Endothelial cell (in vitro differentiated cells): ENCODE measurements around the gene C14orf93. TPM values are rescaled to one million over a fixed set of nuclear protein-coding genes. Genes with fewer than 3 reads are reported as not detected.

Experiments
- DNase-seq: peaks from one replicate; pipeline ENCODE4 v3.0.0; 2021; ENCODE audit warnings: low spot score
- H3K27ac Mint-ChIP-seq: one replicate; pipeline ENCODE4 v1.8.0; 2021; ENCODE audit warnings: mixed read lengths, inconsistent platforms; ENCODE audit not compliant: unreplicated experiment
- H3K27me3 Mint-ChIP-seq: one replicate; pipeline ENCODE4 v1.8.0; 2021; ENCODE audit warnings: mild to moderate bottlenecking, moderate library complexity, mixed read lengths, inconsistent platforms; ENCODE audit not compliant: unreplicated experiment
- H3K36me3 Mint-ChIP-seq: one replicate; pipeline ENCODE4 v1.8.0; 2021; ENCODE audit warnings: mild to moderate bottlenecking, low read depth, mixed read lengths, inconsistent platforms; ENCODE audit not compliant: unreplicated experiment
- H3K4me1 Mint-ChIP-seq: one replicate; pipeline ENCODE4 v1.8.0; 2021; ENCODE audit warnings: mild to moderate bottlenecking, mixed read lengths, inconsistent platforms; ENCODE audit not compliant: unreplicated experiment
- H3K4me3 Mint-ChIP-seq: one replicate; pipeline ENCODE4 v1.8.0; 2021; ENCODE audit warnings: mild to moderate bottlenecking, mixed read lengths, inconsistent platforms; ENCODE audit not compliant: unreplicated experiment
- H3K9me3 Mint-ChIP-seq: one replicate; pipeline ENCODE4 v1.8.0; 2021; ENCODE audit warnings: mixed read lengths, inconsistent platforms; ENCODE audit not compliant: unreplicated experiment
- total RNA-seq: library from RNA; stranded (reverse); fragmentation: NEBNext Ultra II Directional; extraction: Animal tissue kit (Norgen Biotek cat#: 25700); gene quantifications from one replicate; pipeline ENCODE4 v1.2.1, GENCODE V29; 2021; ENCODE audit not compliant: unreplicated experiment
- TF ChIP-seq, protein P1 (sequence below): fragments of 200-600 bp; sonication (generic); IDR thresholded peaks from one replicate; pipeline ENCODE4 v1.5.0; 2021; ENCODE audit warnings: antibody characterized with exemption; ENCODE audit not compliant: unreplicated experiment

Gene C14orf93
- total RNA-seq, 1 donor from 2014 or later = 9.0 TPM

- Mint-ChIP-seq H3K36me3 (peaks cover 27% of the 10 kb centered on the region), H3K27me3 (peaks cover 6% of the 10 kb centered on the region), H3K9me3 (no peaks in the 10 kb centered on the region), H3K4me3 (no peak overlapping the region), H3K4me1 (peaks cover 29% of the 10 kb centered on the region), H3K27ac (no peak overlapping the region)
- DNase-seq = no peak
- TF ChIP-seq, protein P1, sequence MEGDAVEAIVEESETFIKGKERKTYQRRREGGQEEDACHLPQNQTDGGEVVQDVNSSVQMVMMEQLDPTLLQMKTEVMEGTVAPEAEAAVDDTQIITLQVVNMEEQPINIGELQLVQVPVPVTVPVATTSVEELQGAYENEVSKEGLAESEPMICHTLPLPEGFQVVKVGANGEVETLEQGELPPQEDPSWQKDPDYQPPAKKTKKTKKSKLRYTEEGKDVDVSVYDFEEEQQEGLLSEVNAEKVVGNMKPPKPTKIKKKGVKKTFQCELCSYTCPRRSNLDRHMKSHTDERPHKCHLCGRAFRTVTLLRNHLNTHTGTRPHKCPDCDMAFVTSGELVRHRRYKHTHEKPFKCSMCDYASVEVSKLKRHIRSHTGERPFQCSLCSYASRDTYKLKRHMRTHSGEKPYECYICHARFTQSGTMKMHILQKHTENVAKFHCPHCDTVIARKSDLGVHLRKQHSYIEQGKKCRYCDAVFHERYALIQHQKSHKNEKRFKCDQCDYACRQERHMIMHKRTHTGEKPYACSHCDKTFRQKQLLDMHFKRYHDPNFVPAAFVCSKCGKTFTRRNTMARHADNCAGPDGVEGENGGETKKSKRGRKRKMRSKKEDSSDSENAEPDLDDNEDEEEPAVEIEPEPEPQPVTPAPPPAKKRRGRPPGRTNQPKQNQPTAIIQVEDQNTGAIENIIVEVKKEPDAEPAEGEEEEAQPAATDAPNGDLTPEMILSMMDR = no peak
Measured at GRCh38 chr14:23023022-23023794, 13.3 kb upstream of the C14orf93 start.

GRCh38 chr14:23021889-23022442 lies 12.0 kb upstream of the C14orf93 start:
- no peak for DNase-seq
- no peaks in the 10 kb centered on the region for H3K9me3 Mint-ChIP-seq
- no peak overlapping the region for H3K4me3 Mint-ChIP-seq
- H3K4me1 Mint-ChIP-seq = peaks cover 29% of the 10 kb centered on the region
- peaks cover 6% of the 10 kb centered on the region for H3K27me3 Mint-ChIP-seq
- H3K27ac Mint-ChIP-seq = peak overlapping the region; percentile 27
- TF ChIP-seq, protein P1 = no peak
- H3K36me3 Mint-ChIP-seq = peaks cover 21% of the 10 kb centered on the region

DNA sequence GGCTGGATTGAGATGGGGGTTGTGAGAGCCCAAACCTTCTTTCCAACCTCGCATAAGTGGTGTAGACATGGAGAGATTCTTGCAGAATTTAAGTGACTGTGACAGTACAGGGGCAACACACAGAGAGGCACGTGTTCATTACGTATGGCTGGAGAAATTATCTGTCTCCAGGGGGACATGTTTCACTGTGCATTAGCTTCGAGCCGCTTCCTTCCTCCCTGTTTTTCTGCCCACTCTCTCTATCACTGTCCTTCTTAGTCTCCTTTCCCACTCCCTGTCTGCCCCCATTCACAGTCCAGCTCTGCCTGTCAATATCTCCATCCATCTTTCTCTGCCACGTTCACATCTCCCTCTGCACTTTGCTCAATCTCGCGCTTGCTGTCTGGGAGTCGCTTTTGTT lies 11.5 kb upstream of the C14orf93 start:
- Mint-ChIP-seq H3K36me3 (peaks cover 21% of the 10 kb centered on the region), H3K27ac (peak overlapping the region; percentile 27), H3K9me3 (no peaks in the 10 kb centered on the region), H3K4me1 (peaks cover 28% of the 10 kb centered on the region), H3K4me3 (no peak overlapping the region), H3K27me3 (peaks cover 6% of the 10 kb centered on the region)
- no peak for DNase-seq
- TF ChIP-seq, protein P1 = no peak

DNA sequence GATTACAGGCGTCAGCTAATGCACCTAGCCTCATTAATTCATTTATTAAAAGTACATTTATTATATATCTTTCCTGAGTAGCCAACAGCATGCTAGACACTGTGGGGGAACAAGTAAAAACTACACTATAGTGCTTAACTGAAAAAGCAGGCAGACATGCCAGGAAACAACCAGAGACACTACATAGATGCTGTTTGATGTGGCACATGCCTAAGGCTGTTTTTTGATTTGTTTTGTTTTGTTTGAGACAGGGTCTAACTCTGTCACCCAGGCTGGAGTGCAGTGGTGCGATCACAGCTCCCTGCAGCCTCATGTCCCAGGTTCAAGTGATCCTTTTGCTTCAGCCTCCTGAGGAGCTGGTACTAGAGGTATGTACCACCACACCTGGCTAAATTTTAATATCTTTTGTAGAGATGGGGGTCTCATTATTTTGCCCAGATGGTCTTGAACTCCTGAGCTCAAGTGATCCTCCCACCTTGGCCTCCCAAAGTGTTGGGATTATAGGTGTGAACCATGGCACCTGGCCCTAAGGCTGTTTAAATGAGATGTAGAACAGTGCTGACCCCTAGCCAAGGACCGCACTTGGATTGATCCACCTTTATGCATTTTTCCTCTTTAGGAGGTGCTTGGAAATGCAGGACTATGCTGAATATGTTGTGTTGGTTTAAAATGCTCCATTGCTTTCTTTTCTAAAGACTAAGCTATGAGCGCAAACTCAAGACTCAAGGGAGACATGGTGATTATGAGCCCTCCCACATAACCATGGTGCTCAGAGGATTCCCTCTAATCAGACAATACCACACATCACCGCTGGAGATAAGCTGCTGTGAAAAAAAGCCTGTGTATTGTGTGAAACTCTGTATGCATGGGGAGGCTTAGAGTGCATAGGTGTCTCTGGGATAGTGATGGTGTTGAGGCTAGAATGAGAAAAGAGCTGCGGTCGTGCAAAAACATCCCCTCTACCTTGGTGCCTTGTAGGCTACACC lies 10.5 kb upstream of the C14orf93 start:
- DNase-seq = no peak
- TF ChIP-seq, protein P1 = no peak
- peaks cover 4% of the 10 kb centered on the region for H3K27me3 Mint-ChIP-seq
- peak overlapping the region; percentile 28 for H3K4me3 Mint-ChIP-seq
- peaks cover 22% of the 10 kb centered on the region for H3K4me1 Mint-ChIP-seq
- peak overlapping the region; percentile 10 for H3K27ac Mint-ChIP-seq
- H3K9me3 Mint-ChIP-seq = no peaks in the 10 kb centered on the region
- peaks cover 11% of the 10 kb centered on the region for H3K36me3 Mint-ChIP-seq
